ENCODE data around the gene MTCL1.

Gene MTCL1

GRCh38 chr18:8705238-8705960 is at the start of gene MTCL1:
Gene MTCL1 (plus strand): TSS chr18:8705556. CDS start chr18:8705661, 105 bp downstream.
- peak; percentile 81 for DNase-seq

GRCh38 chr18:8656232-8656631 is 49.1 kb upstream of the MTCL1 start:
- DNase-seq, result no peak

- peak; percentile 59 for DNase-seq
Measured at GRCh38 chr18:8657050-8657820, 48.1 kb upstream of the MTCL1 start.

- DNase-seq, result no peak
Measured at GRCh38 chr18:8657873-8658470, 47.4 kb upstream of the MTCL1 start.

- DNase-seq, result no peak
Measured at GRCh38 chr18:8658858-8659485, 46.4 kb upstream of the MTCL1 start.

- DNase-seq, result peak; percentile 82
Measured at GRCh38 chr18:8659609-8660242, 45.6 kb upstream of the MTCL1 start.

GRCh38 chr18:8660316-8660715 is 45.0 kb upstream of the MTCL1 start:
- DNase-seq, result no peak

- peak; percentile 97 for DNase-seq
Measured at GRCh38 chr18:8661754-8662559, 43.4 kb upstream of the MTCL1 start.

GRCh38 chr18:8662560-8663255 is 42.6 kb upstream of the MTCL1 start:
- peak; percentile 94 for DNase-seq

- no peak for DNase-seq
Measured at GRCh38 chr18:8667846-8668245, 37.5 kb upstream of the MTCL1 start.

- DNase-seq, result no peak
Measured at GRCh38 chr18:8668381-8668780, 37.0 kb upstream of the MTCL1 start.

- DNase-seq, result no peak
Measured at GRCh38 chr18:8669571-8669970, 35.8 kb upstream of the MTCL1 start.

- DNase-seq, result peak; percentile 65
Measured at GRCh38 chr18:8673256-8674209, 31.8 kb upstream of the MTCL1 start.

GRCh38 chr18:8675057-8675456 is 30.3 kb upstream of the MTCL1 start:
- DNase-seq, result no peak

- DNase-seq, result no peak
Measured at GRCh38 chr18:8681196-8681595, 24.2 kb upstream of the MTCL1 start.

GRCh38 chr18:8684577-8684976 is 20.8 kb upstream of the MTCL1 start:
- DNase-seq, result no peak

GRCh38 chr18:8685141-8685913 is 20.0 kb upstream of the MTCL1 start:
- peak; percentile 79 for DNase-seq

GRCh38 chr18:8685914-8686216 is 19.5 kb upstream of the MTCL1 start:
- no peak for DNase-seq

- DNase-seq, result no peak
Measured at GRCh38 chr18:8686611-8687010, 18.7 kb upstream of the MTCL1 start.
